ENCODE data around the gene GRID1.

Gene GRID1

DNA sequence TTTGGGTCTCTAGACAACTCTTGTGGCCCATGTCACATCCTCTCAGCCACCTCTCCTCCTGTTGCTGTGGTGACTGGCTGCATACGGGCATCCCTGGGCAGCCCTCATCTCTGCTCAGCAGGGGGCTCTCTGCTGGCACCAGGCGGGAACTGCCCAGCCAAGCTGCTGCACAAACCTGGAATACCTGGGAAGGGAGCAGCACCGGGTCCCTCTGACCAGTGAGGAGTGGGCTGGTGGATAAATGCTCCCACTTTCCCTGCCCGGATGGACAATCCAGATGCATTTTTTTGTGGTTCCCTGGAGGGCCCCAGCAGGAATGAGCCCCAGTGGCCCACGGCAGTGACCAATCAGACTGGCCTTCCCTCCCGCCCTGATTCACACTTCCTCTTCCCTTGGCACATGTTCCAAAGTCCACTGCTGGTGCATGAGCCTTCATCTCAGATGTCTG lies 21.9 kb downstream of the GRID1 start:
- no peak overlapping the region for H3K4me3 ChIP-seq (ENCODE audit: low read depth, low read length)
- TF ChIP-seq CTCF (IDR thresholded peaks at IDR 0.05; ENCODE audit: control insufficient read depth, extremely low read depth, insufficient read depth): no peak
- no peak for DNase-seq (ENCODE audit: low read depth)

DNA sequence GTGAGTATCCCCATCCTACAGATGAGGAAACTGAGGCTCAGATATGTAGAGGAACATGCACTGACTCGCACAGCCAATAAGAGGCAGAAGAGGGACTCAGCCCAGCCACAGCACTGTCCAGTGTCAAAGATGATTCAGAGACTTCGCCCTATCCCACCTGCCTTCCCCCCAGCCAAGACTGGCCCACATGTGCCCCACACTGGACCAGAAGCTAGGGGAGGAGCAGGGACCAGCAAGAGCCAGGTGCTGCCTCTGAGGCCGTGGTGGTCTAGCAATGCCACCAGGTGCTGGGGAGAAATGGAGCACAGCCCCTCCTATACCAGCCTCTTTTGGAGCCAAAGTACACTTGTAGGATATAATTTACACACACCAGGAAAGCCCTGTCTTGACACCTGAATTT lies 22.3 kb downstream of the GRID1 start:
- no peak for DNase-seq (ENCODE audit: low read depth)
- no peak for TF ChIP-seq CTCF (IDR thresholded peaks at IDR 0.05; ENCODE audit: control insufficient read depth, extremely low read depth, insufficient read depth)
- no peak overlapping the region for H3K4me3 ChIP-seq (ENCODE audit: low read depth, low read length)

DNA sequence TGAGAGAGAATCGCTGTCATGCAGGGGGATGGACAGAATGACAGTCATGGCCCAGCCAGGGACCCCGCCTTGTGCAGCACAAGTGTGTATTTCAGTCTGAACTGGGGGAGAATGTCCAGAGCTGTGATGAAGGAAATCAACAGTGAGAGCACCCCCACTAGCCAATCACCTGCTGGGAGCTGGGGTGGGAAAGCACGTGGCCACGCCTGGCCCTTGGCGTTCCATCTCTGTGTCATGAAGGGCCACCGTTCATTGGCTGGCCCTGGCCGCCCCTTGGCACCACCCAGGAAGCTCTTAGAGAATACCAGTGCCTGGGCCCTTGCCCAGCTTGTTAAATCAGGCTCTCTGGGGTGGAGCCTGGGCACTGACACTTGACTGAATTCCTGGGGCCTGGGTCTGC lies 22.8 kb downstream of the GRID1 start:
- DNase-seq (ENCODE audit: low read depth): no peak
- no peak for TF ChIP-seq CTCF (IDR thresholded peaks at IDR 0.05; ENCODE audit: control insufficient read depth, extremely low read depth, insufficient read depth)
- no peak overlapping the region for H3K4me3 ChIP-seq (ENCODE audit: low read depth, low read length)

DNA sequence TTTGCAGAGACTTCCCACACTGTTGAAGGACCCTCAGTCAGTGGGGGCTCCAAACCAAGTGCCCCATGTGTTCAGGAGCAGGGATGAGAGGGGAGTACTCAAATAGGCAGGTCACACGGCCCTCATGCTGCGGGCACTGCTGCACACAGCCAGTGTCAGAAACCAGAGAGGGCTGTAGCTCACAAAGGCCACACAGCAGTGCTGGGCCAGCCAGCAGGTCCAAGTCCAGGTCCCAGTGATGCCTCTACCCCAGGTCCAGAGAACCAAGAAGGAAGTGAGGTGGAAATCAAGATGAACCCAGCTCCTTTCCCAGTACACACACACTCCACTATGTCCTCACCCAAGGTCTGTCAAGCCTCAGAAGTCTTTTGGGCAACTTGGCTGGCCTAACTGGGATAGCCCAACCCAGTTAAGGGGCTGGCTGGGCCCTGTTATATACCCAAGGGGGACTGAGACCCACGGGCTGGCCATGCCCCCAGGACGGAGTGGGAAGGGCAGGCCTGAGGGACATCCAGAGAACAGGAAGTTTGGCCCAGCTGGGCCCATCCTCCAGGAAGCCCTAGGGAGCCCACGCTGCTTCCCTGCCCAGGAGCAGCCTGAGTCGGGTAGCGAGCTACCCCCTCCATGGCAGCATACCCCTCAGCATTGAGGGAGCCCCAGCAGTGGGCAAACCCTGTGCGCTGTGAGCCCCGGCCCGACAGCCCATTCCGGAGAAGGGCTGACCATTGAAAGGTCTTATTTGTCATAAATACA lies 24.3 kb downstream of the GRID1 start:
- no peak for DNase-seq (ENCODE audit: low read depth)
- H3K4me3 ChIP-seq (ENCODE audit: low read depth, low read length): no peak overlapping the region
- no peak for TF ChIP-seq CTCF (IDR thresholded peaks at IDR 0.05; ENCODE audit: control insufficient read depth, extremely low read depth, insufficient read depth)

DNA sequence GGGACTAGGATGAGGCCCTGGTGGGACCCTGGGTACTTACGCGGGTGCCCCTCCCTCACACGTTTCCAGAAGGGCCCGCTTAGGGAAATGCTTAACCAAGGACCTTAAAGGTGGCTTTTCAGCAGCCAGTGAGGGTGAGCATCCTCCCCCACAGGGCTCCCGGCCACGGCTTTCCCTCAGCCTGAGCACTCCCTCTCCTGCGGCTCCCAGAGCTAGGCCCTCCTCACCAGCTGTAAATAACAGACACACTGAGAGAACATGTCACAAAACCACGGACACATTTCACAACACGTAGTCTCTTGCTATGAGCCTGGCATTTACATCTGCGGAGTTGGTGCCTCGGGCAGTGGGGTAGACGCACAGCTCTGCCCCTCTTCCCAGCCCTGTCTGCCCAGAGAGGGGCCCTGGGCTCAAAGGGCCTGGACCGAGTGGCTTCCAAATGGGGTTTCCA lies 25.2 kb downstream of the GRID1 start:
- TF ChIP-seq CTCF (IDR thresholded peaks at IDR 0.05; ENCODE audit: control insufficient read depth, extremely low read depth, insufficient read depth): no peak
- H3K4me3 ChIP-seq (ENCODE audit: low read depth, low read length): no peak overlapping the region
- DNase-seq (ENCODE audit: low read depth): no peak

DNA sequence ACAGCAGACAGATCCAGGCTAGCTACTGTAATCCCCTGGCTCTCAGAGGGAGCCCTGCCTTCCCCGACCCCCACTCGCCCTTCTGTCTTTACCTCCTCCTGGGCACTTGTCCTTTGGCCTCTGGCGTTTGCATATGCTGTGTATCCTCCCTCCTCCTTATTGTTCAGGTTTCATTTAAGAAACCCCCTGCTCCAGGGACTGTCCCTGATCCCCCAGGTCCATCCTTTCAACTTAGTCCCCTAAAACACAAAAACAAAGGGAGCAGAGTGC lies 25.7 kb downstream of the GRID1 start:
- no peak for DNase-seq (ENCODE audit: low read depth)
- no peak for TF ChIP-seq CTCF (IDR thresholded peaks at IDR 0.05; ENCODE audit: control insufficient read depth, extremely low read depth, insufficient read depth)

More for the DNA sequence above, 25.7 kb downstream of the GRID1 start:
- no peak overlapping the region for H3K4me3 ChIP-seq (ENCODE audit: low read depth, low read length)
